GM19467 (cell line): ENCODE results near the gene SRL.
A peak's percentile ranks its signal among the peaks of the same experiment; 100 is the strongest.
"Not testable (repeated sequence)": the region's sequence is repeated elsewhere in the genome, so short reads cannot be mapped to it uniquely, and the experiment has no call there.

Source experiments
- ATAC-seq: cut with Tn5 transposase; IDR thresholded peaks from one replicate; pipeline ENCODE4 v1.9.1; 2021; ENCODE audit warnings: mild to moderate bottlenecking, moderate library complexity; ENCODE audit not compliant: unreplicated experiment

Gene SRL

DNA sequence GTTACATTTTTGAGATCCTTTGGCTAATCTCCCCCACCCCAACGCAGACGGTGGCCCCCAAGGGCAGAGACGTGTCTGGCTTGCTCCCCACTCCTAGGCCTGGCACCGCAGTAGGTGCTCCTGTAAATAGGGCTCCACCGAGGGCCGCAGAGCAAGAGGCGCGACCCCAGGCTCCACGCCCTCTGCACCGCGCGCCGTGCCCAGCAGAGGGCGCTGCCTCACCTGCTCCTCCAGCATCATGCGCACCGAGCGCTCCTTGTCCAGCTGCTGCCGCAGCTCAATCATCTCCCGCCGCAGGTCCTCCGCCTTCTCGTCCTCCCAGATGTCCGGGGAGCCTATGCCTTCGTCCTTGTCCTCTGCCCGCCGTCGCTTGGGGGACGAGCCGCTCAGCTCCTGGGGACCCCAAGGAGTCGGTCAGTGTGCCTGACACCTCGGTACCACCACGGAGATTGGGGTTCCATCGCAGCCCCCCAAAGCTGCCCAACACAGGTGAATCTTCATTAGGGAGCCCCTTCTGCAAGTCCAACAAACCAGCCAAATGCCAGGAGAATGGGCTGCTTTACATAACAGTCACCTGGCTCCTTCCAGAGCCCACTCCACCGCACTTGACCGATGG, 19.8 kb upstream of the SRL start:
- no peak for ATAC-seq

GRCh38 chr16:4260360-4260759, 18.5 kb upstream of the SRL start:
- no peak for ATAC-seq

GRCh38 chr16:4257646-4258556, 16.0 kb upstream of the SRL start:
- ATAC-seq, result no peak

DNA sequence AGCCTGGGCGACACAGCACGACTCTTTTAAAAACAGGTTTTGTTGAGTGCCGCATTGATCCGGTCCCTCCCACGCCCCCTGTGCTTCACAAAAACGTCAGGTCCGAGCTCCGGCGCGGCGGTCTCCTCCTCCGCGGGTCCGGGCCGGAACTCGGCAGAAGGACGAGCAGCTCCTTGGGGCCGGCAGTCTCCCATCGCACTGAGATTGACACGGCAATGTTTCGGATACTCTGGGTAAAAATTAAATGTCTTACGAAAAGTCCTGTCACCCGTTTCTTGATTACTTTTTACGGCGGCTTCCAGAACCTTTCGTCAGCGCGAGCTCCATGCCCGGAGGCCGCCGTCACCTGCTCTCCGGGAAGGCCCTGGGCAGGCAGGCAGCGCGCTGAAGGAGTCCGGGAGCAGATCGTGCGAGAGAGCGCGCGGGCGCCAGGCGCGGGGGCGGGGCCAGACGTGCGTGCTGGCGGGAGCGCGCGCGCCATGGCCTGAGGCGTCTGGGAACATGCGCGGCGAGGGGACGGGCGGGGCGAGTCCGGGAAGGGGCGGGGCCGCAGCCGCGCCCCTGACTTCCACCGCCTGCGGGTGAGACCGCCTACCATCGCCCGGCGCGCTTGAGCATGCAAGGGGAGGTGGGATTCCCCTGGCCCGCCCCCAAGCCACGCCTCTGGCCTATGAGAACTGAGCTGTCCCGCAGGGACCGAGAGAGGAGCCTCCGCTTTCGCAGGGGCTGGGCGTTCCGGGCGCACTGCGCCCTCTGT, 11.7 kb upstream of the SRL start:
- ATAC-seq, result peak; percentile 96

DNA sequence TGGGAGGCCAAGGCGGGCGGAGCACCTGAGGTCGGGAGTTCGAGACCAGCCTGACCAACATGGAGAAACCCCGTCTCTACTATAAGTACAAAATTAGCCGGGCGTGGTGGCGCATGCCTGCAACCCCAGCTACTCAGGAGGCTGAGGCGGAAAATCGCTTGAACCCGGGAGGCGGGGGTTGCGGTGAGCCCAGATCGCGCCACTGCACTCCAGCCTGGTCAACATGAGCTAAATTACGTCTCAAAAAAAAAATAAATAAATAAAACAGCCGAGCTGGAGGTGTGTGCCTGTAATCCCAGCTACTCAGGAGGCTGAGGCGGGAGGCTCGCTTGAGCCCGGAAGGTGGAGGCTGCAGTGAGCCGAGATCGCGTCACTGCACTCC, 11.1 kb upstream of the SRL start:
- ATAC-seq, result not testable (repeated sequence)

DNA sequence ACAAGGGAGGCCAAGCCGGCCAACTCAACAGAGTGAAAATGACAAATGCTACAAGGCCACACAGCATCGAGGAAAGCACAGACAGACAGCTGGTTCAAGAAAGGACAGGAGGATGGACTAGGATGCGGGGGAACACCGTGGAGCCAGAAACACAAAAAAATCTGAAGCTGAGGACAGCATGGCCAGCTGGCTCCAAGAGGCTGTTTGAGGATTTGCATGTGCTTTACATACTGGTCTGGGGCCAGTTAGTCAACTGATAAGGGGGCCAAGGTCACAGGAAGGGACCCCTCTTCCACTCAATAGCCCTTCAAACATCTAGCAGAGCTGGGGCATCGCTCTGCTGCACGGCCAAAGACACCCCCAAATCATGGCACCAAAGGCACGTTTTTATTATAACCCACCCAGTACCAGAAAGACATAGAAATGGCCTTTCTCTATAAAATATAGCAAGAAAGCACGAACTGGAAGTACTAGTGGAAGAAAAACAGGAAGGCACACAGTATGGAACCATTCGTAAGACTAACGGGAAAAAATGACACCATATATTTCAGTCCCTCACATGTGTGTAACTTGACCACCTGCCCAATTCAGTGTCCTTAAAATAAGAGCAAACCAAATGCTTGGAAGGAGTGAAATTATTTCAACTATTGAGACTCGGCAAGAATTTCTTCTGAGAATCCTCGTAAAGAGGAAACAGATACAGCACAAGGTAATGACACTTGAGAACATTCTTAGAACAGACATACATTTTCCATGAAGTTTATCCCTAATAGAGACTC, 7.8 kb upstream of the SRL start:
- no peak for ATAC-seq

GRCh38 chr16:4247460-4247784, 5.5 kb upstream of the SRL start:
- no peak for ATAC-seq

- no peak for ATAC-seq
Measured at GRCh38 chr16:4246777-4247459, 5.0 kb upstream of the SRL start.

DNA sequence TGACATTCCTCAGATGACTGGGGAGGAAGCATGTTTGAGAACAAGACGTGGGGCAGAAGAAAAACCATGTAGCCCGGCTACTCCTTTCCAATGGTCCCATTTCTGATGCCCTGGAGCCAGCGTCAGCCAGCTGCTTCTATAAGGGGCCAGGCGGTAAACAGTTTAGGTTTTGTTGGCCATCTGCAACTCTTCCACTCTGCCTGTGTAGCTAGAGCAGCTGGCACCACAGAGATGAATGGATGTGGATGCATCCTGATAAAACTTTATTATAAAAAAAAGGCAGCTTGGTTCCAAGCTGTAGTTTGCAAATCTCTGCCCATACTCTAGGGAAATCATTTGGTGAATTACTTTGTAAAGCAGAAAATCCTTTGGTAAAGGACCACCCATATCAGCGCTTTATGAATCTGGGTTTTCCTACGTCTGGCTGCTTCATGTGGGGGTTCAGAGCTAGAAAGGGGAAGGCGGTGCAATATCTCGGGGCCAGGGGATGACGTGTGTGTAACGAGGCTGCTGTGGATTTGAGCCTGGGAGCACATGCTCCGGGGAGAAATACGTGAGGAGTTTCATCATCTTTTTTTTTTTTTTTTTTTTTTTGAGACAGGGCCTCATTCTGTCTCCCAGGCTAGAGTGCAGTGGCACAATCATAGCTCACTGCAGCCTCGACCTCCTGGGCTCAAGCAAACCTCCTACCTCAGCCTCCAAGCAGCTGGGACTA, 3.4 kb upstream of the SRL start:
- ATAC-seq, result no peak

DNA sequence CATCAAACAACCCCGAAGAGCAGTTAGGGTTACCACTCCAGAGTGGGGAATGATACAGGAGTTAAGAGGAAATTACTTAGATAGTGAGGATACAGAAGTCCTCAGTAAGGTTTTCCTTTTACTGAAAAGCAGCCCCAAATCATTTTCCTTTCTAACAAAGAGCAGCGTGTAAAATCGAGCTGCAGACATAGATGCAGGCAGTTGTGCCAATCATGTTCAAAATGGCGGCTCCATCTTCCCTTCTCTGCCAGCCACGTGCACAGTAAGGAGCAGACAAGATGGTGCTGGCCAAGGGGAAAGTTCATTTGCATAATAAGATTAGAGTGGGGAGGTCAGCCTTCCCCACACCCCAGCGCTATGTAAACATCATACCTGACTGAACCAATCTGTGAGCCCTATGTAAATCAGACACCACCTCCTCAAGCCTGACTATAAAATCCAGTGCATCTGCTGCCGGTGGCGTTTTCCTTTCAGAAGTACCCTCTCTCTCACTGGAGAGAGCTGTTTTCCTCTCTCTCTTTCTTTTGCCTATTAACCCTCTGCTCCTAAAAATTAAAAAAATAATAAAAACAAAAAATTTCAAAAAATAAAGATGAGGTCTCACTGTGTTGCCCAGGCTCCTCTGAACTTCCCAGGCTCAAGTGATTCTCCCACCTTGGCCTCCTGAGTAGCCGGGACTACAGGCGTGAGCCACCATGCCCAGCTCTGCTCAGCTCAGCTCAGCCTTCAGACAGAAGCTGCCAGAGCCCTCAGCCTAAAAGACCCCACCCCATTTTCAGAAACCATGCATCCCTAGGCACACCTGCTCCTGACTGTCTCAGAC, 2.6 kb upstream of the SRL start:
- no peak for ATAC-seq

DNA sequence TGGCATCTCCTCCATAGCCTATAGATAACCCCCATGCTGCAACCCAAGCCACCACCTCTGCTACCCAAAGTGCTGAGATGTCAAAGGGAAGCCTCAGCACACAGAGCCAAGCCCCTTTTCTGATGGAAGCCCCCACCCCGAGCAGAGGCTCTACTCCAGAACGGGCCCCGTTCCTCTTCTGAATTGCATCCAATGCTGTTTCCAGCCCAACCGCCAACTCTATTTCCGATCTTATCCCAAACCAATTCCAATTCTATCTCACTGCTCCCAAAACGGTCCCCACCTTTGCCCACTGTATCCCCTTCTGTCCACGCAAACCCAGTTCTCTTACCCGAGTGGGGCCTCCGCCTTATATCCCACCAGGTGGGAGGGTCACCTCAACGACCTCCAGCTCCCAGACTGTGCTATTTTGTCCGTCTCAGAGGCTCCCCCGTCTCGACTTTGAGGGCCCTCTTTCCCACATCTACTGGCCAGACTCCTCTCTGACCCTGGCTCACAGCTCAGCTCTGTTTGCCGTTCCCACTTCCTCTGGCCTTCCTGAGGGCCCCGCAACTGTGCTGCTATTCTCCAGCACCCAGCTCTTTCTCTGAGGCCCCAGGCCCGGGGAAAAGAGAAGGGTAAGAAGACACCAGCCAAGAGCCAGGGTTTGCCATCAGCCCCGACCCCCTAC, 487 bp downstream of the SRL start:
- no peak for ATAC-seq

DNA sequence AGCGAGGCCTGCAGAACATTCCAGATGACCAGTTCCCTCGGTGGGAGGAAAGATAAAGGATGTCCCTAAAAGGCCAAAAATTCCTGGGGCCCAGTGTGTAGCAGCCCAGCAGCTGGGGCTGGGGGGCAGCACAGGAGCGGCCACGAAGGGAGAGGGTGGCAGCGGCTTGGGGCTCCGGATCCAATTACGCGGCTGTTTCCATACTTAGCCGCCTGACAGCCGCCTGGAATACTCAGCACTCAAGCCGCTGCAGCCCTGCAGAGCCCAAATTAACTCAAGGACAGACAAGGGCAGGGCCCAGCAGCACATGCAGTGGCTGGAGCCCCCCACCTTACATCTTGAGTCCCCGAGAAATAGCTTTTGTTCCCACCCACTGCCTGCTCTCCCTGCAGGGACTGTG, 1.3 kb downstream of the SRL start:
- ATAC-seq, result no peak

DNA sequence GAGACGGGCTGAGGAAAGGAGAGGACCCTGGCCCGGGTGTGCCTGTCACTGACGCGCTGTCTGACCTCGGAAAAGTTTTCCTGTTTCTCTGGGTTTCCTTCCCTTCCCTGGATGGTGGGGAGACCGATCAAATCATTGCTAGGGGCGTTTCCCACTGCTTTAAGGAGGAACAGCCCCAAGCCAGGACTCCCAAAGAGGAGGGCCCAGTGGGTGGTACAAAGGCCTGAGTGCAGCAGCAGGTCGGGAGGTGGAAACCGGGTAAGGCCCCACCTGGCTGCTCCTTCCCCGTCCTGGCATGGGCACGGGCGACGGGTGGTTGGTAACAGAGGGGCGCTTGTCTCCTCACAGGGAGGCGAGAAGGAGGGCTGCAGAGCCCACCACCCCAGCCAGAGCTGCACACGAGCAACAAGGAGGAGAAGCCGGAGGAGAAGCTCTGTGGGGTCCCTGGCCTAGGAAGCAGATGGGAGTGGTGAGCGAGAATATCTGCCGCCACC, 2.2 kb downstream of the SRL start:
- ATAC-seq, result no peak

DNA sequence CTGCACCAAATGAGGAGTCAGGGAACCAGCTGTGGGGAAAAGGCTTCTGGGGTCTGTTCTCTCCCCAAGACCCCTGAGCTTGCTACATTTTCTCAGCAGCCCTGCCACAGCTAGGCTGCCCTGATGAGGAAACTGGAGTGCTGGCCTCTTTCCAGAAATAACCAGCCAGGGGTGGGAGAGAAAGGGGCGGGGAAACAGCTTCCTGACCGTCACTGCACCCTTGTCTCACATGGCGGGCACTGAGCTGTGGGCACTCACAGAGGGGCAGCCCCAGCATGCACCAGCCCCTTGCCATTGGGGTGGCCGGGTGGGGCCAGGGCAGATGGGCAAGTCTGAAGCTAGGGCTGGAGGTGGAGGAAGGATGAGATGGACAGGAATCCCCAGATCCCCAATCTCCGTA, 2.9 kb downstream of the SRL start:
- no peak for ATAC-seq

- ATAC-seq, result no peak
Measured at GRCh38 chr16:4233431-4233830, 8.4 kb downstream of the SRL start.

- no peak for ATAC-seq
Measured at GRCh38 chr16:4232541-4233386, 9.1 kb downstream of the SRL start.

DNA sequence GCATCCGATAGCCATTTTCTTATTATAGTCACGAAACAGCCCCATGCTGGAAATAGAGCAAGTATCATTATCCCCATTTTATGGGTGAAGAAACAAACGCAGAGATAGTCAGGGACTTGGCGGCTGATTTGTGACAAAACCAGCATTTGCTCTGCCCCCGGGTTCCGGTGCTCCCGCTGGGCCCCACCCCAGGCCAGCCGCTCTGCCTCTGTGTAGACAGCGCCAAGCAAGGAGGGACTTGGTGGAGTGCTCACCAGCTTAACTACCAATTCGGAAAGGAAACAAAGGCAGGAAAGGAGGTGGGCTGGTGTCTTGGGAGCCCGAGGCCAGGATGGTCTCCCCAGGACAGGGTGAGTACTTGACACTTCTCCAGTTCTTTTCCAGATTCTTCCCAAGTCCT, 10.0 kb downstream of the SRL start:
- ATAC-seq, result no peak
